G401.6 (cell line): ENCODE data around the gene VWA1.
"Not testable (repeated sequence)": the region's sequence is repeated elsewhere in the genome, so short reads cannot be mapped to it uniquely, and the experiment has no call there.

Experiments used
- FAIRE-seq: peaks from 2 replicates; lab custom pipeline; 2012; peaks lifted over from hg19 to GRCh38; lab: Jason Lieb, UNC

VWA1 gene

GRCh38 chr1:1424707-1425106 lies 10.8 kb upstream of the VWA1 start:
- no peak for FAIRE-seq

GRCh38 chr1:1425426-1425752 lies 10.1 kb upstream of the VWA1 start:
- no peak for FAIRE-seq

GRCh38 chr1:1425753-1426495 lies 9.6 kb upstream of the VWA1 start:
- no peak for FAIRE-seq

GRCh38 chr1:1426496-1427105 lies 8.9 kb upstream of the VWA1 start:
- FAIRE-seq = no peak

- FAIRE-seq = no peak
These were observed 8.2 kb upstream of the VWA1 start for GRCh38 chr1:1427106-1427819.

GRCh38 chr1:1427820-1428148 lies 7.7 kb upstream of the VWA1 start:
- no peak for FAIRE-seq

- FAIRE-seq = no peak
These were observed 7.3 kb upstream of the VWA1 start for GRCh38 chr1:1428174-1428573.

- not testable (repeated sequence) for FAIRE-seq
These were observed 6.5 kb upstream of the VWA1 start for GRCh38 chr1:1428967-1429366.

GRCh38 chr1:1429671-1430073 lies 5.8 kb upstream of the VWA1 start:
- FAIRE-seq = no peak

GRCh38 chr1:1430114-1430982 lies 5.1 kb upstream of the VWA1 start:
- FAIRE-seq = peak; percentile 75

GRCh38 chr1:1430992-1431844 lies 4.3 kb upstream of the VWA1 start:
- FAIRE-seq = no peak

GRCh38 chr1:1431845-1432273 lies 3.6 kb upstream of the VWA1 start:
- peak; percentile 88 for FAIRE-seq

GRCh38 chr1:1432274-1432950 lies 3.1 kb upstream of the VWA1 start:
- FAIRE-seq = no peak

GRCh38 chr1:1432951-1433803 lies 2.3 kb upstream of the VWA1 start:
- peak; percentile 74 for FAIRE-seq

- FAIRE-seq = no peak
These were observed 1.7 kb upstream of the VWA1 start for GRCh38 chr1:1433804-1434130.

- FAIRE-seq = no peak
These were observed 1.2 kb upstream of the VWA1 start for GRCh38 chr1:1434131-1434823.

GRCh38 chr1:1434824-1435105 lies 725 bp upstream of the VWA1 start:
- no peak for FAIRE-seq

- no peak for FAIRE-seq
These were observed 580 bp downstream of the VWA1 start for GRCh38 chr1:1435911-1436629.

GRCh38 chr1:1436630-1437032 lies 1.1 kb downstream of the VWA1 start:
- no peak for FAIRE-seq
